Measurements from ENCODE around the gene CCDC73.

The CCDC73 gene

DNA sequence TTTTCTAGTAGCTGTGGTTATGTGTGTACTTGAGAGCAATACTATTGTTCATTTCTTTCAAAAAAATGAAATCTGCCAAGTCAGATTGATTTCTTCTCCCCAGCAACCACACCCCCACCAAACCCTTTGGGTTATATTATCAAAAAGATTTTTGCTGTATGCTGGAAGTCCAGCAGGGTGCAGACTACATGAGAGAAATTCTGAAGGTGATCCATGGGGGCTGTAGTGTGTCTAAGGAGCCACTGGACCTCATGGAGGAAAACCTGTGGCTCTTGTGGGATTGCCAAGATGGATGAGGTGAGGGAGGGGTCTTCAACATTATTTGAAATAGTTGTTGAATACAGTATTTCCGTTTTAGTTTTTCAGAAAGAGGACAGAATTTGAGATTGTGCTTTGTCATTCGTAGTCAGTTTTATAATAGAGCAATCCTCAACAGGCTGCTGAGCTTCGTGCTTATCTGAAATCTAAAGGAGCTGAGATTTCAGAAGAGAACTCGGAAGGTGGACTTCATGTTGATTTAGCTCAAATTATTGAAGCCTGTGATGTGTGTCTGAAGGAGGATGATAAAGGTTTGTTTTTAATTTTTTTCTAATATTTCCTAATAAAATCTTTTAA is 207.8 kb downstream of the CCDC73 start:
- DNase-seq (ENCODE audit: low spot score) = peak; percentile 20

DNA sequence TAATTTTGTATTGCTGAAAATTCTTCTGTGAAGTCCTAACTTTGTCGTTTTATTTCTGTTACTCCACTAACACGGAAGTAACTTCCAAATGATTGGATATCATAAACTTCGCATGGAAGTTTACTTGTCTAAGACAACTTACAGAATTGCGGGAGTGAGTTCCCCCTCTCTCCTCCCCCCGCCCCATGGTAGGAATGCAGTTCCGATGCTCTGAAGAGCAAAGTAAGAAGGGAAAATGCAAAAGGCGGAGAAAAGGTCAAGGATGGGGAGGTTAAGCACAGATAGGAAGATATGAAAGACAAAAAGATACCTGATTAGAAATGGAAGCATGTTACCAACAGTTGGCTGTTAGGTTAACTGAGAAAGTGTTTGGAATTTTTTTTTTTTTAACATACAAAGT is 209.5 kb downstream of the CCDC73 start:
- DNase-seq (ENCODE audit: low spot score) = no peak

DNA sequence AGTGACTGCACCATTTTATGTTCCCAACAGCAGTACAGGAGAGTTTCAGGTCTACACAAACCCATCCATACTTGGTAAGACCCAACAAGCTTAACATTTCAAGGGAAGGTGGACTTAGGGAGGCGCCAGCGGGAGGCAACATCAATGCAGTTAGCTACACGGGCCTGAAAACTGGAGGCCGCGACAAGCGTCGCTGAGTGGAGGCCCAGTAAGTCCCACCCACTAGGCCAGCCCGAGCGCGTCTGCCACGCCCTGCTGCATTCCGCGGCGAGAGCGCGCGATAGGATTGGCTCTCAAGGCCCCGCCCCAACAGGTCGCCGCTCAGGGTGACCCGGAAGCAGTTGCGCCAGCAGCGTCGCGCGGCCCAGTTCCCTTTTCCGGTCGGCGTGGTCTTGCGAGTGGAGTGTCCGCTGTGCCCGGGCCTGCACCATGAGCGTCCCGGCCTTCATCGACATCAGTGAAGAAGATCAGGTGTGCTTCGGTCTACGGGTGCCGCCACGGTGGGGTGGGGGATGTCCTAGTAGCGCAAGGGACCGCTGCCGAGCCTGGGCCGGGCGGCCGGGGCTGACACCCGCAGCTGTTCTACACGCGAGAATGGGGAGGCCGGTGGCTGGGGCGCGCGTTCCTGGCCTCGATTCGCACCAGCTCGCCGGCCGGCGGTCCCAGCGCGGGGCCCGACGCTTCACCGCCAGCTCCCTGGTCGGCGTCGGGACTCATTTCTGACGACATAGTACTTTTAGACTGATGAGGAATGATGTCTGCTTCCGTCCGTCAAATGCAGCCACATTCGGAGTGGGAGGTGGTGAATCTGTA is 210.8 kb downstream of the CCDC73 start, which contains the start of gene EIF3M:
Gene EIF3M, plus strand, starts transcription at position 373 of the 813 bp plus-strand sequence. Its CDS starts 57 bp downstream, at position 430.
- DNase-seq (ENCODE audit: low spot score) = peak; percentile 96

DNA sequence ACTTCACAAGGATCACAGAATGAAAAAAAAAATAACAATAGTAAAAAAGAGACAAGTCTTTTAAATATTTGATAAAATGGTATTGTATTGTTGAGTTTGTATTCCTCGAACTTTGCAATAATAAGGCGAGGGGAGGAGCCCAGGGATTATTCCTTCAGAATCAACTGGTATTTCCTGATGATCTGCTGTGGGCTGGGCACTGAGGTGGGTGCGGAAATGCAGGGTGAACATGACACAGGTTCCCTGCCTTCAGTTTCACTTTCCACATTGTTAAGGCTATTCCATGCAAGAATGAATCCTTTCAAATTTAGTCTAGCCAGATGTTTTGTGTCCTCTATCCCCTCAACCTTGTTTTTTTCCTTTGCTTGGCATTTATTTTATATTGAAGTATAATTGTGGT is 212.9 kb downstream of the CCDC73 start:
- no peak for DNase-seq (ENCODE audit: low spot score)

DNA sequence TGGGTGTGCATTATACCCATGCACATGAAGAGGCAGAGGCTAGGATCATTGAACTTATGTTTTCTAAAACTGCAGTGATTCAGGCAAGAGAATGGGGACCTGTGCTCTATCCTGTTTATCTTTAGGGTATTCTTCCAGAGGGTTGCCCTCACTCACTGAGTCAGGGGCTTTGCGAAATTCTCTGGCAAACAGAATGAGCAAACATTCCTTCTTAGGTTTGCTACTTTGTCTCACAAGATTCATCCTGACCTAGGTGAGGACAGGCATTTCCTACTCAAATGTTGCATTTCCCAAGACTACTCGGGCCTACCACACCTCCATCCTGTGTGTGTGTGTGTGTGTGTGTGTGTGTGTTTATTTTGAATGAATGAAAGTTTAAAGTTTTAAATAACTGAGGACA is 213.5 kb downstream of the CCDC73 start:
- no peak for DNase-seq (ENCODE audit: low spot score)

DNA sequence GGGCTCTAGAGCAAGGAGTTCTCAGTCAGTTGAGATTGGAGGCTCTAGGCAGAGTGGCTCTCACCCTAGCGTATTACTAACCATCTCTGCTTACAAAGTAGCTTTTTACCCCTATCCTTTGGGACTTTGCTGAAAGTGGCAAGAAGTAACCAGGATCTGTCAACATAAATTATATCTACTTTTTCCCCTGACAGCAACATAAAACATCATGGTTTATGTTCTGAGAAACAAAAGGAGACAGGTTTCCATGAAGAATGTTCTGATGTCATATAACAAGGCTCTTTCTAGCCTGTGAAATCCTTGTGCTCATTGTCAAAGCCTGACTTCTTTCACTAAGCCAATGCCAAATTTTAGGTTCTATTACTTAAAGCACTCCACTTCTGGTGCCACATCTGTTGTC is 218.0 kb downstream of the CCDC73 start:
- DNase-seq (ENCODE audit: low spot score) = no peak

DNA sequence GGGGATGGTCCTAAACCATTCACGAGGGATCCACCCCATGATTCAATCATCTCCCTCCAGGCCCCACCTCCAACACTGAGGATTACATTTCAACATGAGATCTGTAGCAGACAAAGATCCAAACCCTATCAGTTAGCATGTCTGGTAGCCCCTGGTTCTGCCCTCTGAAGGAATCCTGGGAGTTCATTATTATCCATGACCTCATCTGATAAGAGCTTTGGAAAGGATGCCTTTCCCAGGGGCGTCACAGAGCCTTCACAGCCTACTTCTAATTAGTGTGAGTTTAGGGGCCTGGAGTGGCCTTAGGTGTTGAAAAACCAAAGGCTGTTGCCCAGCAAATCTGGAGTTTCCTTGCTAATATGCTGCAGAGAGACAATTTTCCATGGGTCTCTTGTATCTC is 219.4 kb downstream of the CCDC73 start:
- DNase-seq (ENCODE audit: low spot score) = no peak

DNA sequence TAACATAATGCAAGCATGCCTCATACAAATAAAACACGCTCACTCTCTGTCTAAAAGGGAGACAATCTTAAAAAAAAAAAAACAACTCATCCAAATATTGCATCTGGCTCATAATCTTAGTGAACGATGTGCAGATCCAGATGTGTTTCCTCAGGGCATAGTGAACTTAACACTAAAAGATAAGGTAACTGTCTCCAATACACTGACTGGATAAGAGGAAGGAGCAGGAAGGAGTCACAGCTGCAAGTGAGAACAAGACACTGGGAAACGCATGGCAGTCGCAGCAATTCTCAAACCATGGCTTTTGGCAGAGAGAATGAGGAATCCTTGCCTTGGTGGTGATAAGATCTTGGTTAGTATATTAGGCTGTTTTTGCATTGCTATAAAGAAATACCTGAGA is 220.0 kb downstream of the CCDC73 start:
- DNase-seq (ENCODE audit: low spot score) = no peak

DNA sequence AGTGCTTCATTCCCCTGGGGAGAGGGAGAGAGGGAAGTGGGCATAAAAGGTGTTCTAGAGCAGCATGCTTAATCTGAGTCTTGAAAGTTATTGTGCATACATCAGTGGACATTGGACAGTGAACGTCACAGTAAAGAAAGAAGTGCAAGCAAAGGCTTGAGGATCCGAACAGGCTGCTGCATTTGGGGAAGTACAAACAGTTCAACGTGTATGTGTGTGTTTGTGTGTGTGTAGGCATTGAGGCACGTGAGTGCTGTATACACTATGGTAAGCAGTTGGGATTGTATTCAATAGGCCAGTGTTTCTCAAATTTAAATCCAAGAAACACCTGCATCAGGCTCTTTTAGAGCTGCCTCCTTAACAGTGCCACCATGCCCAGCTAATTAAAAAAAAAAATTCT is 221.2 kb downstream of the CCDC73 start:
- DNase-seq (ENCODE audit: low spot score) = no peak

DNA sequence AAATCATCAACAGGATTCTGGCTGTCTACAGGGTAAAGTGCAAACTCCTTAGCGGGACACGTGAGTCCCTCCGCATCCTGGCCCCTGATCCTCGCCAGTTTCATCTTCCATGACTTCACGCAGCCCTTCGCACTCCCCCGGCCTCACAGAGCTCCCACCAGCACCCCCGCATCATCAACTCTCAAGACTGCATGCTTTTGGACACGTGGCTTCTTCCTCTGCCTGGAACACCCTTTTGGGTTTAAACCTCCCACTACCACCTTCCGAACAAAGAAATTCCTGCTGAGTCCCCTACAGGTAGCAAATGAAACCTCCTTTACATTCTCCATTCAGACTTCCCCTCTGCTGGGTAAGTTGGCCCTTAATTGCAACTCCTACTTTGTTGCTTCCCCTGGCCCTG is 223.4 kb downstream of the CCDC73 start:
- no peak for DNase-seq (ENCODE audit: low spot score)

DNA sequence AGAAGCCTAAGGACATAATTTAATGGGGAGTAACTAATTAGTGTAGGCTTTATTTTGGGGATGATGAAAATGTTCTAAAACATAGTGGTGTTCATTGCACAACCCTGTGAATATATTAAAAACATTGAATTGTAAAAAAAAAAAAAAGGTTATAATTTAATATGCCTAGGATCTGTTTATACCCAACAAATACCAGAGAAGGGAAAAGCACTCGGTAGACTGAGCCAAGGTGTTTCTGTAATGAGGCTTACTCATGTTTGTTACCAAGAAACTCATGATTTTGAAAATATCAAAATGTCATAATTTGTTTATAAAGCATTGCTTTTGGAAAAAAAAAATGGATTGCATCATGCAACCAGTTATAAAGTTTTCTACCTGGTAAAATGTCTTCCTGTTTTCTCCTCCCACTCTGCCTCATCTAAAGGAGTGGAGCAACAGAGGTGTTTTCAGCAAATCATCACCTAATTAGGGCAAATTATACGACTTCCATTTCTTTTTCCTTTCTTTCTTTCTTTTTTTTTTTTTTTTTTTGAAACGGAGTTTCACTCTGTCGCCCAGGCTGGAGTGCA is 225.1 kb downstream of the CCDC73 start:
- DNase-seq (ENCODE audit: low spot score) = no peak

DNA sequence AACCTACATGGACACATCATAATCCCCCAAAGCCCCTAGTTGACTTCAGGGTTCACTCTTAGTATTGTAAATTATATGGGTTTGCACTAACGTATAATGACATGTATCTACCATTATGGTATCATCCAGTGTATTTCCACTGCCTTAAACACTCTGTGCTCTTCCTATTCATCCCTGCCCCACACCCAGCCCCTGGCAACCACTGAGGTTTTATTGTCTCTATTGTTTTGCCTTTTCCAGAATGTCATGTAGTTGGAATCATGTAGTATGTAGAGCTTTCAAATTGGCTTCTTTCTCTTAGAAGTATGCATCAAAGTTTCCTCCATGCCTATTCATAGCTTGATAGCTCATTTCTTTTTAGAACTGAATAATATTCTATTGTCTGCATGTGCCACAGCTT is 227.3 kb downstream of the CCDC73 start:
- DNase-seq (ENCODE audit: low spot score) = no peak

DNA sequence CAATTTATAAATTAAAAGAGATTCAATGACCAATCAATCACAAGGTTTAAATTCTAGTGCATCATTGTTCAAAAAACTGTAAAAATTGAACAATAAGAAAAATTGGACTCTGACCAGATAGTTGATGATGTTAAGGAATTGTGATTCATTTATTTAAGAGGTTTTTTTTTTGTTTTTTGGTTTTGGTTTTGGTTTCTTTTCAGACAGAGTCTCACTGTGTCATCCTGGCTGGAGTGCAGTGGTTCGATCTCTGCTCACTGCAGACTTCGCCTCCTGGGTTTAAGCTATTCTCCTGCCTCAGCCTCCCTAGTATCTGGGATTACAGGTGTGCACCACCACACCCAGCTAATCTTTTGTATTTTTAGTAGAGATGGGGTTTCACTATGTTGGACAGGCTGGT is 227.9 kb downstream of the CCDC73 start:
- DNase-seq (ENCODE audit: low spot score) = no peak

DNA sequence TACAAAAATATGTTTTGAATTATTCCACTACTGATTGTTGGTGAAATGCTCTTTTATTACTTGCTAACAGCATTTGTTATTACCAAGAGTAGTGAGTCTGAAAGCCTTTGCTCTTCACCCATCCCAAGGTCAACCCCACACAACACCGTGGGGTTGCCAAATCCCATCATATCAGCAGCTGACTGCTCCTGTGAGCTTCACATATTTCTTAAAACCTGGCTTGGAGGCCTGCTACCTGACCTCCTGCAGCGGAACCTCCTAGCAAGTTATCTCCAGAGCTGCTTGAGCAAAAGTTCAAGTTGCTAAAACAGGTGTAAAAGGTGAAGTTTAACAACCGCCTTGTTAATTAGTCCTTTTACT is 230.9 kb downstream of the CCDC73 start:
- no peak for DNase-seq (ENCODE audit: low spot score)

DNA sequence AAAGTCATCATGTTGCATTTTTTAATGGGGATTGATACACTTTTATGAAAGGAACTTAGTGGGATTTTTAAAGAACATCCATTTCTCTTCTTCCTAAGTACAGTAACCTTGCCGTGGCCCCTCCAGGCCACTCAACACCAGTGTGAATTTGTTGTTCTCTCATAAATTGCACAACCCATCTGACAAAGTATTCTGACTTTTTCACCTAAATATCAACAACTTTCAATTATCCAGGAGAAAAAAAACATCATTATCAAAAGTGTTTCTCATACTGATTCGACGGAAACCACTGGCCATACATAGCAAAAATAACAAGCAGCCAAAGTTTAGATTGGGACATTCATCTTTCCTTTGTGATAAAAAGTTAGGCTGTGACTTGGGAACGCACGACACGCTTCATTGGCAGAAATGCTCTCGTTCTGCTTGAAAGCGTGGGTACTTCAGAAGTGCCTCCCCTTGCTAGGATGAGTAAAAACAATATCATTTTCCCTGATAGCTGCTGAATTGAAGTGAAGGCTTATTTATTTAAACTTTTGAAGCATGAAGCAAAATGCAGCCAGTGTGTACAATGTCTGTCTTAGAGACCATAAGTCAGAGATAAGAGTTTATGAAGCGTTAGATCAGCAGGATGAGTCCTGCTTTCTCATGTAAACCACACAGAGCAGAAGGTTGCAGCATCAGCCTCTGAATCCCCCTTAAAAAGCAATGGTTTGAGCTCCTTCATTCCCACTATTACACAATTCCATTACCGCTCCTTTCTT is 231.4 kb downstream of the CCDC73 start:
- no peak for DNase-seq (ENCODE audit: low spot score)

DNA sequence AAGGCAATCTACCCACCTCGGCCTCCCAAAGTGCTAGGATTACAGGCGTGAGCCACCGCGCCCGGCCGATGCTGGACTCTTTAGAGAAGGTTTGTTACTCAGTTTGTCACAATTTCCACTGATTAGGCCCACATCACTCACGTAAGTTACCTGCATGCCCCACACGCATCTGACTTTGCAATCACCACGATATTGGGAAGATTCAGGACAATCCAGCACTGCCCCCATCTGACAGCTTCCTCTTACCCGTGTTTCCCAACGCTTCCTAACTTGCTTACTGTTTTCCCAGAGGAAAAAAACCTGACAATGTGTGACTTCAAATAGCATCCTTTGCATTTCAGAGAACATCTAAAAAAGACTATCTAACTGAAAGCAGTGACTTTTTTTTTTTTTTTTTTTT is 232.6 kb downstream of the CCDC73 start:
- no peak for DNase-seq (ENCODE audit: low spot score)

DNA sequence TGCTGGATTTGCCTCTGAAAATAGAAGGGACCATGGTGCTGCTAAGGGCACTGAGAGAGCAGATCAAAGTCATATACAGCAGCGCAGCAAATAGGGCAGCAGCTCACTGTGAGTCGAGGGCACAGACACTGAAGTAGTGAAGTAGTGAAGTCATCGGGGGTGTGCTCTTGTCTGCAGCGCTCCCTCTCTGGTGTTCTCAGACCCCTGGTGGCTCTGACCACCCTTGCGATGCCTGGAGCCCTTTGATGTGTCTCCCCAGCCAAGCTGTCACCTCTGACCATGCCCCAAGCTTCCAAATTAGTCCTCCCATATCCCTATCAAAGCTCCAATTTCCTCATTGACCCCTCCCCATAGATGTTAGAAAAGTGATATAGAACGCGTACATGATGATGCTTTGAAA is 238.6 kb downstream of the CCDC73 start:
- no peak for DNase-seq (ENCODE audit: low spot score)

DNA sequence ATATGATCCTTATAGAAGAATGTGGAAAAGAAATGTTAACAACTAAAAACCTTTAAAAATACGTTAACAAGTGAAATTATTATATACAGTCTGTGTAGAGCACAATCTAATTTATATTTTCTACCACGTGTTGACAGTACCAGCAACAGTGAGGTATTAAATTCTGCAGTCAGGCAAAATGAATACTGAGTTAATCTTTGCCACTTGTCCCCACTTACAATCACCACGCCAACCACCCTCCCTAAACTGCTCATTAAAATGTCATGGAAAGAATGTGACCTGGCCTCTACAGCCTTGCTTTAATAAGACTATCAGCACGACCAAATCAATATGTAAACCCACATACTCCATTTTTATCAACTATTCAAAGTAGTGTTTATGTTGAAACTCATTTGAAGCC is 239.4 kb downstream of the CCDC73 start:
- DNase-seq (ENCODE audit: low spot score) = no peak

All from AG08396 (cell line).